Right forelimb (tissue), 1 donor: Measurements from ENCODE around the gene BCAR1.
A peak's percentile ranks its signal among the peaks of the same experiment; 100 is the strongest.
"Not testable (repeated sequence)": the region's sequence is repeated elsewhere in the genome, so short reads cannot be mapped to it uniquely, and the experiment has no call there.

Experiments used
- DNase-seq: peaks from one replicate; pipeline ENCODE4 v3.0.0-alpha.2; 2018

BCAR1 gene

GRCh38 chr16:75224306-75225082 lies 26.9 kb downstream of the BCAR1 start:
- DNase-seq = no peak

GRCh38 chr16:75223129-75223528 lies 28.3 kb downstream of the BCAR1 start:
- not testable (repeated sequence) for DNase-seq

GRCh38 chr16:75222271-75222783 lies 29.1 kb downstream of the BCAR1 start:
- DNase-seq = no peak

- no peak for DNase-seq
These were observed 31.6 kb downstream of the BCAR1 start for GRCh38 chr16:75219838-75220237.

GRCh38 chr16:75219088-75219487 lies 32.3 kb downstream of the BCAR1 start:
- DNase-seq = no peak

GRCh38 chr16:75218256-75219076 lies 33.0 kb downstream of the BCAR1 start, which contains the start of gene CTRB1:
TSS of gene CTRB1 (plus strand) at chr16:75218988. CDS start at chr16:75219008, 20 bp downstream.
- DNase-seq = no peak

GRCh38 chr16:75217389-75217851 lies 34.0 kb downstream of the BCAR1 start:
- DNase-seq = no peak

GRCh38 chr16:75216576-75216975 lies 34.8 kb downstream of the BCAR1 start:
- DNase-seq = no peak

- no peak for DNase-seq
These were observed 35.3 kb downstream of the BCAR1 start for GRCh38 chr16:75216127-75216526.

- DNase-seq = not testable (repeated sequence)
These were observed 40.1 kb downstream of the BCAR1 start for GRCh38 chr16:75211286-75211685.

- no peak for DNase-seq
These were observed 41.5 kb downstream of the BCAR1 start for GRCh38 chr16:75209944-75210343.

GRCh38 chr16:75209514-75209913 lies 41.9 kb downstream of the BCAR1 start:
- DNase-seq = not testable (repeated sequence)

- DNase-seq = no peak
These were observed 42.4 kb downstream of the BCAR1 start for GRCh38 chr16:75208861-75209505.

- no peak for DNase-seq
These were observed 43.1 kb downstream of the BCAR1 start for GRCh38 chr16:75208242-75208825.

- DNase-seq = no peak
These were observed 43.6 kb downstream of the BCAR1 start for GRCh38 chr16:75207831-75208230.

GRCh38 chr16:75206749-75207451 lies 44.5 kb downstream of the BCAR1 start, which contains the start of gene CTRB2:
TSS of gene CTRB2 (minus strand) at chr16:75207161. CDS start at chr16:75207141, 20 bp downstream.
- no peak for DNase-seq

- DNase-seq = not testable (repeated sequence)
These were observed 45.3 kb downstream of the BCAR1 start for GRCh38 chr16:75205961-75206748.

GRCh38 chr16:75205438-75205837 lies 46.0 kb downstream of the BCAR1 start:
- DNase-seq = not testable (repeated sequence)

- not testable (repeated sequence) for DNase-seq
These were observed 46.5 kb downstream of the BCAR1 start for GRCh38 chr16:75204905-75205304.

GRCh38 chr16:75204410-75204758 lies 47.0 kb downstream of the BCAR1 start:
- peak; percentile 24 for DNase-seq
